IPS-NIHi11 (cell line): ENCODE results near the gene RMI1.

ENCODE experiments used
- DNase-seq: peaks from one replicate; pipeline ENCODE4 v3.0.0; 2012; ENCODE audit warnings: mixed read lengths, low spot score

RMI1 gene

DNA sequence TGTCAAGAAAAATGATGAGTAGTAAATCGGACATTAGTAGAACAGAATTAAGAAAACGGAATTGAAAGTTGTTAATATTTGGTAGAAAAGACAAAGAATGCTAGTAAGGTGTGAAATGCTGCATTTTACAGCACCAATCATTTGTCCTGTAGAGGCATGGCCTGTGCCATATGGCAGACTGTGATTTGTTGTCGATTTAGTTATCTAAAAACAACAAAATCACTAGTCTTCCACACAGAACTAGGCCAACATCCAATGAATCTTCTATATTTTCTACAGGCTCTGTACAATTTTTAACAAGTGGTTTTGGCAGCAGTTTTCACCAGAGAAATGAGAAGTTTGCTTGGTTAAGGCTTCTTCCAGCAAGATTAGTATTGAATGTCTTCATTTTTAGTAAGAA, 11.0 kb upstream of the RMI1 start:
- no peak for DNase-seq

DNA sequence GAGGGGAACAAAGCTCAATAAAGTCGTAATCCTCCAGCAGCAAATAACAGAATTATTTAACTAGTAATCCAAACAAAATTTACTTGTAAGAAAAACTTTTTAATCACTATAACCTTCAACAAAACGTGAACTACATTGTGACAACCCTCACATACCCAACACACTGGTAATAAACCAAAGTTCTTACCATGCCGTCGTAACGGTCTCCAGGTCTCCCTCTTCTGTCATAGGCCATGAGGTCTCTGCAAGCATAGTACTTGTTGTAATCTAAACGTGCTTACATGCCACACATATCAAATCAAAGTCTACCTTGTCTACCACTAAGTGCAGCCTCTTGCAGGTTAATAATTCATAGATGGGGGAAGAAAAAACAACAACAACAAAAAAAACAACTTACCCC, 9.1 kb upstream of the RMI1 start:
- no peak for DNase-seq

GRCh38 chr9:83972286-83972685, 8.3 kb upstream of the RMI1 start:
- DNase-seq, result no peak

DNA sequence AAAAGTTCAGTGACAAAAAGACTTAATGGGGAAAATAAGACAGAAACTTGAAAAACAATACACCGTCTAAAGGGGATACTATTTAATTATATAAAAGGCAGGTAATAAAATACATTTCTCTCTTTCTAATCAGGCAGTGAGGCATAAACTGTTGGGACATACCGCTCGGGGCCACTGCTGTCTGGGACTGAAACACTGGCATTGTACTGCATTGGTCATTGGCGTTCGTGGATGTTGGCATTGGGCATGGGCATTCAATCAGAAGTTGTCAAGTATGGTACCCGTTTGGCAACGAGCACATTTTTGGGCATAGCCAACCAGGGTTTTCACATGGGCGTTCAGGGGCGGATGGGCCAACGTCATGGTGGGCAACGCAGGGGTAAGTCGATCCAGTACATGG, 5.3 kb upstream of the RMI1 start:
- no peak for DNase-seq

DNA sequence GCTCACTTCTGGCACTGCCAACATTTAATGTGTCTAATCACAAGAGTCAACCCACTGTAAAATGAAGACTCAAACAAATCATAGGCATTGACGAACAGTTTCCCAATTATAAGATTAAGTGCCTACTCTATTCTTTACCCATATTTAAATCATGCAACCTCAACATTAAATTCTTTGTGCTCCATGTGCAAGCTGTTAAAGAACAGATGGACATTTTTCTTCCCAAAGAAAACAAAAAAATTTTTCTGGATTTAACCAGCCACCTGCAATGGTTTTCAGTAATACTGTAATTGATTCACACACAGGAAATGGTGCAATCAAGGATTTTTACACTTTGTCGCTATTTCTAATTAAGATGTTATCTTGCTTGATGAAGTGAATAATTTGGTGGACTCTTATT, 4.2 kb upstream of the RMI1 start:
- DNase-seq, result no peak

- DNase-seq, result no peak
Observed at GRCh38 chr9:83977196-83977595, 3.4 kb upstream of the RMI1 start.

- DNase-seq, result peak; percentile 86
Observed at GRCh38 chr9:83978992-83979811, 1.4 kb upstream of the RMI1 start.

DNA sequence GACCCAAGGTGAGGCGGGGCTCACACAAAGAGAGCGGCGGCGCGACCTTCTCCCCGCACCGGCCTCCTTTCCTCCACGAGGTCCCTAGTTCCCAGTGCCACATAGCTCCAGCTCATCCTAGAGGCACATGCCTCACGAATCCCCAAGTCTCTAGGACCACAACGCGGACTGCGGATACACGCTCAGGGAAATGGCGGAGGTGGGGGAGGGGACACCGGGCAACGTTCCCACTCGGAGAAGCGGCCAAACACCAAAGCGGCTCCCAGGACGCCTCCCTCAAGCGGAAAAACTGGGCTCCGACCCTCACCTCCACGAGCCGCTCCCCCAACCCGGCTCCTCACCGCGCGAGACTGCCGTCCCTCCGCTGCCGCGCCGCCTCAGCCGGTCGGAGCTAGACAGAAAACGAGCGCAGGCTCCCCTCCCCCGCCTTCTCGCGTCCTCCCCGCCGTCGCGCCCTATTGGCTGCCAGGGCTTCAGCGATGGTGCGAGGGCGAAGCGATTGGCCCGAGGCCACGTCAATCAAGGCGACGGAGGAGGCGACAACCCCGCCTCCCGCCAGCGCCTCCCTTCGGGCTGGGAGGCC, 702 bp upstream of the RMI1 start, which contains the start of gene HNRNPK:
HNRNPK (minus strand) TSS at position 404 of the 583 bp plus-strand sequence. CDS start 1,963 bp downstream, outside the sequence.
- DNase-seq, result peak; percentile 100

DNA sequence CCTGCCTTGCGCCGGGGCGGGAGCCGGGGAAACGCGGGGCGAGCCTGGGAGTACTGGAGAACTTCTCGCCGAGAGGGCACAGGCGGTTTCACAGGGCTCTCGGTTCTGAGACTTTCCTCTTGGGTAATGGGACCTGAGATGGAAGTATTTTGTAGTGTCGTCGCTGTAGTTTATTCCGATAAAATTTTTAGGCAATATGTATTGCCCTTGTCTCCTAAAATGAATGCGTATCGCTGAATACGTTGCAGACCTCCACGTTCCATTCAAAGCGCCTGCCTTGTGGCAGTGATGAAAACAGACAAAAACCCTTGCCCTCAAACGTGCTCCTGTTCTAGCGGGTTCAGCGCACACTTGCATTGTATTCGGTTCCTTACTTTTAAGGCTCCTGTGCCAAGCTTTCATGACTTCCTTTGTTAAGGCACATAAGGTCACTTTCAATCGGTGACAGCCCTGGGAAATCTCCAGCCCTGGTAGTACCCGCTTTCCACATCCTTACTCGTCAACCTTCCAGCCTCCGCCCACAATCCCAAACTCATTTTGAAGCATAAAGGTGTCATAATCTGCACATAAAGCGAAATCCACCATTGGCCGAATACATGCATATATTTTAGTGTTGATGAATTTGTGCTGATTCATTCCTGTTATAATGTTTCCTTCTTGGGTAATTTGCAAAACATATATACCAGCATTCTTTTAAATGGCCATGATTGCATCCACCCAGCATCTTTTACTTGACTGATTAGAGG, 694 bp downstream of the RMI1 start:
- DNase-seq, result peak; percentile 15

DNA sequence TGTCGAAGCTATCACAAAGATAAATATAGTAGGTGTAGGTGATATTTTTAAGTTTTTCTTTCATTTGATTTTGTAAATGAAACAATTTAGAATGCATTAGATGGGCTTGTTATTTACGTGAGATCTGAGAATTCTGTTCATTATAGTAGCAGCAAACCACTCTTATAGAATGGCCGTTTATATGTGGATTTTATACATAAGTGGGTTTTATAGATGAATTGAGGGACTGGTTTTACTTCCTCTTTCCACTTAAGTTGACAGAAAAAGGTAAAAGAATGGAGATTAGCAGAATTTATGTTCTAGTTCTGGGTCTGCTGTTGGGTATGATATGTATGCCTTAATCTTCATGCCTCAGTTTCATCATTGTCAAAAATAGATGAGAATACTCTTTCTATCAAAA, 5.6 kb downstream of the RMI1 start:
- no peak for DNase-seq

DNA sequence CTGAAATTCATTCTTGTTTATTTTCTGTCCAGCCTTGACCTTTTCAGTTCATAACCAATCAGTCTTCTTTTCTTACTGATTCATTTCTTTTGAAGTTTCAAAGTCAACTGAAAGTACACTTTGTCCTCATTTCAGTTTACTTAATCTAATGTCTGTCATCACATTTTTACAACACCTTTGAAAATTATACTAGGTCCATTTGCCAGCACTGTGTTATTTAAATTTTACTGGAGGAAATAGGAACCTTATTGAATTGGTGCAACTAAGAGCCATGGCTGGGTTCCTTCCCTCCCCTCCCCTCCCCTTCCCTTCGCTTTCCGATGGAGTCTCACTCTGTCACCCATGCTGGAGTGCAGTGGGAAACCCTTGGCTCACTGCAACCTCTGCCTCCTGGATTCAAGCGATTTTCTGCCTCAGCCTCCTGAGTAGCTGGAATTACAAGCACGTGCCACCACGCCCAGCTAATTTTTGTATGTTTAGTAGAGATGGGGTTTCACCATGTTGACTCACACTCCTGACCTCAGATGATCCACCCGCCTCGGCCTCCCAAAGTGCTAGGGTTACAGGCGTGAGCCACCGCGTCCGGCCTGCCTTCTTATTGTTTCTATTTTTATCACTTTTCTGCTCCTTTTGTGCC, 6.3 kb downstream of the RMI1 start:
- DNase-seq, result no peak

GRCh38 chr9:83987402-83987791, 6.8 kb downstream of the RMI1 start:
- DNase-seq, result no peak

DNA sequence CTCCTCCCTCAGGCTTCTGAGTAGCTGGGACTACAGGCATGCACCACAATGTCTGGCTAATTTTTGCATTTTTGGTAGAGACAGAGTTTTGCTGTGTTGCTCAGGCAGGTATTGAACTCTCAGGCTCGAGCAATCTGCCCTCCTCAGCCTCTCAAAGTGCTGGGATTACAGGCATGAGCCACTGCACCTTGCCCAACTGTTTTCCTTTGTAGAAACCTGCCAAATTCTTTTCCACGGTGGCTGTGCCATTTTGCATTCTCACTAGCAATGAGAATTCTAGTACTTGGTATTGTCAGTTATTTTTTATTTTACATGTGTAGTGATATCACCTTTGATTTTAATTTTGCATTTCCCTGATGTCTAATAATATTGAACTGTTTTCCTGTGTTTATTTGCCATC, 7.8 kb downstream of the RMI1 start:
- DNase-seq, result no peak

DNA sequence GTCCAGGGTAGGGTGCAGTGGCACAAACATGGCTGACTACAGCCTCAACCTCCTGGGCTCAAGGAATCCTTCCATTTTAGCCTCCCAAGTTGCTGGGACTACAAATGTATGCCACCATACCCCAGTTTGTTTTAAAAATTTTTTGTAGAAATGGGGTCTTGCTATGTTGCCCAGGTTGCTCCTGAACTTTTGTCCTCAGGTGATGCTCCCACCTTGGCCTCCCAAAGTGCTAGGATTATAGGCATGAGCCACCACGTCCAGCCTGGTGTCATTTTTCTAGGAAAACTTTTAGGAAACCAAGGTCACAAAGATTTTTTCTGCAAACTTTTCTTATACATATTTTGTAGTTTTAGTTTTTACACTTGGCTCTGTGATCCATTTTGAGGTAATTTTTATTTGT, 10.8 kb downstream of the RMI1 start:
- DNase-seq, result no peak

GRCh38 chr9:83992407-83992806, 11.8 kb downstream of the RMI1 start:
- DNase-seq, result no peak

DNA sequence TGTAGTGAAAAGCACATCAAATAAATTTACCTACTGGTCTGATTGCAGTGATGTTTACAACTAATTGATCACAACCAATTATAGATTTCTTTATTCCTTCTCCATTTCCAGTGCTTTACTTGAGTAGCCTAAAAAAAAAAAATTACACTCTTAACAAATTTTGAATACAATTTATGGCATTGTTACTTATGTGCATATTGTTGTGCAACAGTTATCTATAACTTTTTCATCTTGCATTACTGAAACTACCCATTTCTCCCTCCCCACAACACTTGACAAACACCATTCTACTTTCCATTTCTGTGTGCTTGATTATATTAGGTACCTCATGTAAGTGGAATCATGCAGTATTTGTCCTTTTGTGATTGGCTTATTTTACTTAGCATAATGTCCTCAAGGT, 12.3 kb downstream of the RMI1 start:
- no peak for DNase-seq

GRCh38 chr9:83996126-83996525, 15.5 kb downstream of the RMI1 start:
- DNase-seq, result no peak

GRCh38 chr9:83999141-83999918, 18.7 kb downstream of the RMI1 start:
- DNase-seq, result no peak

DNA sequence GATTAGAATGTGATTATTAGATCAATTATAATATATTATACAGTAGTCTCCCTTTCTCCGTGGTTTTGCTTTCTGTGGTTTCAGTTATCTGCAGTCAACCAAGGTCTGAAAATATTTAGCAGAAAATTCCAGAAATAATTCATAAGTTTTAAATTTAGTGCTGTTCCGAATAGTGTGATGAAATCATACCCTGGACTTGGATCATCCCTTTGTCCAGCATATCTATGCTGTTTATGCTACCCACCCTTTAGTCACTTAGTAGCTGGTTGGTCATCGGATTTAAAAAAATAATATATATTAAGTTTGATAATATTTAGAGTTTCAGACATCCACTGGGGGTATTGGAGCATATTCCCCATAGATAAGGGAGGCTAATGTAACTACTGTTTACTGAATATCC, 19.6 kb downstream of the RMI1 start:
- DNase-seq, result no peak

GRCh38 chr9:84001621-84002020, 21.0 kb downstream of the RMI1 start:
- no peak for DNase-seq

- no peak for DNase-seq
Observed at GRCh38 chr9:84002344-84002743, 21.7 kb downstream of the RMI1 start.

GRCh38 chr9:84003246-84003645, 22.6 kb downstream of the RMI1 start:
- DNase-seq, result no peak
